Panc1 (cell line): Measurements from ENCODE around the gene ANK3. TPM values are rescaled to one million over a fixed set of nuclear protein-coding genes. Genes with fewer than 3 reads are reported as not detected.

ENCODE experiments used
- ATAC-seq: fragments of 200-7000 bp; cut with Tn5 transposase; 2 replicates; pipeline ENCODE4 v1.9.1; 2020; ENCODE audit warnings: mild to moderate bottlenecking, moderate library complexity
- BruUV-seq: library from RNA; stranded (reverse); fragments of 400-500 nt; replicated peaks from 2 replicates; lab custom pipeline; 2021; lab: Mats Ljungman, UMichigan
- CTCF ChIA-PET: fragments of 300-600 bp; sonication (Branson Sonifier 250); formaldehyde crosslinking; loops from one replicate; lab custom pipeline; 2022; ENCODE audit warnings: antibody characterized with exemption; lab: Charles Lee
- POLR2A ChIA-PET: fragments of 300-600 bp; sonication (Branson Sonifier 250); formaldehyde crosslinking; loops from one replicate; lab custom pipeline; 2022; ENCODE audit warnings: antibody characterized with exemption; lab: Charles Lee
- DNase-seq: peaks from one replicate; pipeline ENCODE4 v3.0.0-alpha.2; 2010; ENCODE audit warnings: low read depth, low spot score
- H3K27ac ChIP-seq: 2 replicates; pipeline ENCODE4 v1.5.1; 2011; ENCODE audit warnings: mild to moderate bottlenecking, low read length, inconsistent platforms
- H3K27me3 ChIP-seq: fragments of 200-500 bp; sonication (Bioruptor generic); 2 replicates; pipeline ENCODE4 v1.6.0; 2014; ENCODE audit warnings: low read length, inconsistent platforms; ENCODE audit not compliant: control insufficient read depth, insufficient read depth
- H3K36me3 ChIP-seq: fragments of 200-500 bp; sonication (Bioruptor generic); 2 replicates; pipeline ENCODE4 v1.5.1; 2014; ENCODE audit warnings: inconsistent platforms, mild to moderate bottlenecking, low read length, moderate library complexity; ENCODE audit not compliant: control insufficient read depth, insufficient read depth
- H3K4me1 ChIP-seq: 2 replicates; pipeline ENCODE4 v1.5.1; 2011; ENCODE audit warnings: inconsistent platforms, mild to moderate bottlenecking, low read length, moderate library complexity; ENCODE audit not compliant: control insufficient read depth, insufficient read depth
- H3K4me3 ChIP-seq, 2 experiments: 2 replicates each; pipeline ENCODE4 v1.5.1; 2011 to 2012; ENCODE audit warnings: low read depth in 2 of 2, low read length in 2 of 2, mild to moderate bottlenecking in 2 of 2, inconsistent platforms in 1 of 2, moderate library complexity in 1 of 2
- H3K9me3 ChIP-seq: fragments of 200-500 bp; sonication (Bioruptor generic); 2 replicates; pipeline ENCODE4 v1.5.1; 2014; ENCODE audit warnings: low read depth, mild to moderate bottlenecking, inconsistent platforms, low read length, moderate library complexity; ENCODE audit not compliant: control insufficient read depth, insufficient read depth
- POLR2AphosphoS5 ChIP-seq: IDR thresholded peaks from 2 replicates; pipeline ENCODE4 v1.6.1; 2012; ENCODE audit warnings: mild to moderate bottlenecking, low read depth, low read length, moderate library complexity
- SIN3A ChIP-seq: IDR thresholded peaks from 2 replicates; pipeline ENCODE4 v1.6.1; 2012; ENCODE audit warnings: low read depth, mild to moderate bottlenecking, low read length, moderate library complexity, borderline replicate concordance; ENCODE audit not compliant: insufficient read depth
- TCF7L2 ChIP-seq: IDR thresholded peaks from 2 replicates; pipeline ENCODE4 v1.6.1; 2011; ENCODE audit warnings: mild to moderate bottlenecking, low read depth, low read length, inconsistent platforms
- in situ Hi-C: cut with HindIII; loops from 2 replicates; pipeline ENCODE4 v1.10.0; 2016; ENCODE audit warnings: low sequenced_read_pairs, low pct_unique_long_range_greater_than_20kb
- intact Hi-C: fragments of 100-400 bp; cut with micrococcal nuclease; formaldehyde crosslinking; loops from one replicate; pipeline ENCODE4 v1.10.0; 2022; ENCODE audit not compliant: unreplicated experiment
- total RNA-seq: library from RNA; stranded (reverse); gene quantifications from one replicate; pipeline ENCODE4 v1.2.1, GENCODE V29; 2021; ENCODE audit not compliant: unreplicated experiment
- TF ChIP-seq, protein P1 (sequence below): fragments of 450-650 bp; IDR thresholded peaks from 2 replicates; pipeline ENCODE4 v1.5.1; 2017; ENCODE audit warnings: mild to moderate bottlenecking
- TF ChIP-seq, protein P2 (sequence below), 2 experiments: IDR thresholded peaks; 2 replicates each; pipeline ENCODE4 v1.6.1; 2011 to 2012; ENCODE audit warnings: low read depth in 2 of 2, control low read depth in 1 of 2, low read length in 1 of 2, mild to moderate bottlenecking in 1 of 2, moderate library complexity in 1 of 2; ENCODE audit not compliant: insufficient read depth in 1 of 2

ANK3 gene
- total RNA-seq, 1 experiment from 2014 or later, result 2.5 TPM

DNA sequence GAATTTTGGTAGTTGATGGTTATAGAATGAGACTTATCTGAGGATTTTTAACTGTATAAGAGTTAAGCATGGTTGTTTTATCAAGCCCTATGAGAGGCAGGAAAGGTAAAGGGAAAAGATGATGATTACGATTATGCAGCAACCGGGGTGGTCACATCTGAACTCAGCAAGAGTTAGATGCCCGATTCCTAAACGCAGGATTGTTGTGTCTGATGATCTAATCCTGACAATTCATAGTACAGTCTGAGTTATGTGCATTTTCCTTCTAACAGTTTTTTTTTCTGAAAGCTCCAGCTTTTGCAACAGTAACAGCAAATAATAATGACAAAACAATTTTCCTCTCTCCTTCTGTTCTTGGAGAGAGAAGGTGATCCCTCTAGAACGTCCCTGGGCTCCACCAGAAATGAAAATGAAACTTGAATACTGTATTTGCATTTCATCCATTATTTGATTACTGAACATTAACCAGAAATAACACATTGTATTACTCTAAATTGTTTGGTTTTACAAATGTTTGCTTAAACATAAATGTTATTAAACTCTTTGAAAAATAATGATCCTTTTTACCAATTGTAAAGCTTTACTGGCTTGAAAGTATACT lies 306.8 kb downstream of the ANK3 start:
- no TSS peak for BruUV-seq
- ChIA-PET CTCF (no interaction called here), POLR2A (no interaction called here)
- no peak for ATAC-seq
- no peaks in the 10 kb centered on the region for H3K9me3 ChIP-seq
- no peak overlapping the region for H3K4me3 ChIP-seq
- in situ Hi-C loops (no loop called here), intact Hi-C loops (no loop called here)
- H3K27ac ChIP-seq, result no peak overlapping the region
- no peaks in the 10 kb centered on the region; the same call in 1 of the 2 replicates for H3K27me3 ChIP-seq
- H3K36me3 ChIP-seq, result no peaks in the 10 kb centered on the region
- no peak for DNase-seq
- no peaks in the 10 kb centered on the region for H3K4me1 ChIP-seq
- TF ChIP-seq, protein P1, sequence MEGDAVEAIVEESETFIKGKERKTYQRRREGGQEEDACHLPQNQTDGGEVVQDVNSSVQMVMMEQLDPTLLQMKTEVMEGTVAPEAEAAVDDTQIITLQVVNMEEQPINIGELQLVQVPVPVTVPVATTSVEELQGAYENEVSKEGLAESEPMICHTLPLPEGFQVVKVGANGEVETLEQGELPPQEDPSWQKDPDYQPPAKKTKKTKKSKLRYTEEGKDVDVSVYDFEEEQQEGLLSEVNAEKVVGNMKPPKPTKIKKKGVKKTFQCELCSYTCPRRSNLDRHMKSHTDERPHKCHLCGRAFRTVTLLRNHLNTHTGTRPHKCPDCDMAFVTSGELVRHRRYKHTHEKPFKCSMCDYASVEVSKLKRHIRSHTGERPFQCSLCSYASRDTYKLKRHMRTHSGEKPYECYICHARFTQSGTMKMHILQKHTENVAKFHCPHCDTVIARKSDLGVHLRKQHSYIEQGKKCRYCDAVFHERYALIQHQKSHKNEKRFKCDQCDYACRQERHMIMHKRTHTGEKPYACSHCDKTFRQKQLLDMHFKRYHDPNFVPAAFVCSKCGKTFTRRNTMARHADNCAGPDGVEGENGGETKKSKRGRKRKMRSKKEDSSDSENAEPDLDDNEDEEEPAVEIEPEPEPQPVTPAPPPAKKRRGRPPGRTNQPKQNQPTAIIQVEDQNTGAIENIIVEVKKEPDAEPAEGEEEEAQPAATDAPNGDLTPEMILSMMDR, result no peak
- TF ChIP-seq, protein P2, sequence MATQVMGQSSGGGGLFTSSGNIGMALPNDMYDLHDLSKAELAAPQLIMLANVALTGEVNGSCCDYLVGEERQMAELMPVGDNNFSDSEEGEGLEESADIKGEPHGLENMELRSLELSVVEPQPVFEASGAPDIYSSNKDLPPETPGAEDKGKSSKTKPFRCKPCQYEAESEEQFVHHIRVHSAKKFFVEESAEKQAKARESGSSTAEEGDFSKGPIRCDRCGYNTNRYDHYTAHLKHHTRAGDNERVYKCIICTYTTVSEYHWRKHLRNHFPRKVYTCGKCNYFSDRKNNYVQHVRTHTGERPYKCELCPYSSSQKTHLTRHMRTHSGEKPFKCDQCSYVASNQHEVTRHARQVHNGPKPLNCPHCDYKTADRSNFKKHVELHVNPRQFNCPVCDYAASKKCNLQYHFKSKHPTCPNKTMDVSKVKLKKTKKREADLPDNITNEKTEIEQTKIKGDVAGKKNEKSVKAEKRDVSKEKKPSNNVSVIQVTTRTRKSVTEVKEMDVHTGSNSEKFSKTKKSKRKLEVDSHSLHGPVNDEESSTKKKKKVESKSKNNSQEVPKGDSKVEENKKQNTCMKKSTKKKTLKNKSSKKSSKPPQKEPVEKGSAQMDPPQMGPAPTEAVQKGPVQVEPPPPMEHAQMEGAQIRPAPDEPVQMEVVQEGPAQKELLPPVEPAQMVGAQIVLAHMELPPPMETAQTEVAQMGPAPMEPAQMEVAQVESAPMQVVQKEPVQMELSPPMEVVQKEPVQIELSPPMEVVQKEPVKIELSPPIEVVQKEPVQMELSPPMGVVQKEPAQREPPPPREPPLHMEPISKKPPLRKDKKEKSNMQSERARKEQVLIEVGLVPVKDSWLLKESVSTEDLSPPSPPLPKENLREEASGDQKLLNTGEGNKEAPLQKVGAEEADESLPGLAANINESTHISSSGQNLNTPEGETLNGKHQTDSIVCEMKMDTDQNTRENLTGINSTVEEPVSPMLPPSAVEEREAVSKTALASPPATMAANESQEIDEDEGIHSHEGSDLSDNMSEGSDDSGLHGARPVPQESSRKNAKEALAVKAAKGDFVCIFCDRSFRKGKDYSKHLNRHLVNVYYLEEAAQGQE (IDR thresholded peaks at IDR 0.05; ENCODE audit: insufficient read depth in 1 of 2, low read depth in 2 of 2, low read length in 1 of 2), result no peak
- TF ChIP-seq POLR2AphosphoS5 (no peak), SIN3A (no peak), TCF7L2 (no peak)

DNA sequence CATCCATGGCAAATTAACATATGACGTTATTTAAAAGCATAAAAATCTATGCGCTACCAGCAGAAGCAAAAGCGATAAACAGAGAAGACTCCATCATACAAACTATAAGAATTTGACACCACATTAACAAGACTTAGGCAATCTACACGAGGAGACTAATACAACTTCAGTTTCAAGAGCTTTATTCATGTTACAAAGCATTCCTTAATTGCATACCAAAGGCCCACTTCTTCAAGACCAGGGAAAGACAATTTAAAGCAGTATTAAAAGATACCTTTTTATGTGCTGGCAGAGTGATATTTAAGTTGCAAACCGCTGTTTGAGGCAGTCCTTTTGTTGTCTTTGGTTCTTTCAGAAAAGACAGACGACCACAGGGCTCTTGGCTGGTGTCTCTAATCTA lies 307.3 kb downstream of the ANK3 start:
- H3K27ac ChIP-seq, result no peak overlapping the region
- no peaks in the 10 kb centered on the region; the same call in 1 of the 2 replicates for H3K27me3 ChIP-seq
- TF ChIP-seq TCF7L2 (no peak), SIN3A (no peak), POLR2AphosphoS5 (no peak)
- TF ChIP-seq, protein P2 (IDR thresholded peaks at IDR 0.05; ENCODE audit: insufficient read depth in 1 of 2, low read depth in 2 of 2, low read length in 1 of 2), result no peak
- TF ChIP-seq, protein P1, result no peak
- H3K36me3 ChIP-seq, result no peaks in the 10 kb centered on the region
- no TSS peak for BruUV-seq
- H3K4me3 ChIP-seq, result no peak overlapping the region
- POLR2A ChIA-PET, result no interaction called here
- no peak for DNase-seq
- H3K4me1 ChIP-seq, result no peaks in the 10 kb centered on the region
- CTCF ChIA-PET, result no interaction called here
- no peaks in the 10 kb centered on the region for H3K9me3 ChIP-seq
- no peak for ATAC-seq
- in situ Hi-C loops (no loop called here), intact Hi-C loops (no loop called here)
